AG09319 (cell line): ENCODE data around the gene SREBF1.

Source experiments
- DNase-seq: peaks from one replicate; pipeline ENCODE4 v3.0.0-alpha.2; 2010; ENCODE audit warnings: low read depth; ENCODE audit errors: extremely low read depth
- TF ChIP-seq, protein P1 (sequence below): IDR thresholded peaks from 2 replicates; pipeline ENCODE4 v1.5.1; 2011; ENCODE audit warnings: low read depth, mild to moderate bottlenecking, inconsistent platforms, low read length, moderate library complexity

Gene SREBF1

DNA sequence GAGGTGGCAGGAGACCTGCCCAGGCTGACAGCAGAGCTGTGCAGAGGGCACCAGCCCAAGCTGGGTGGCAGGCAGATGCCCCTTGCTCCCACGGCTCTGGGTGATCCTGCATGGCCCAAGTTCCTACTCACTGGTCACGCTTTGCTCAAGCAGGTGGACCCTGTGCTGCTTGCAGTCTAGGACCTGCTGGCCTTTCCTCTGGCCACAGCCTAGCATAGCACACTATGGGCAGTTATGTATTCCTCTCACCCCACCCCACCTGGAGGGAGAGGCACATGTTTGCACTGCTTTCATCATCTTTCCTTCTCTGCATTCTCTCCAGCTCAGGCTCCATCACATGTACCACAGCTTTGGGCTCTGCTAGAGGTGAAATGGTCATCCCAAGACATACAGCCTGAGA is 19.6 kb upstream of the SREBF1 start:
- no peak for DNase-seq
- TF ChIP-seq, protein P1, sequence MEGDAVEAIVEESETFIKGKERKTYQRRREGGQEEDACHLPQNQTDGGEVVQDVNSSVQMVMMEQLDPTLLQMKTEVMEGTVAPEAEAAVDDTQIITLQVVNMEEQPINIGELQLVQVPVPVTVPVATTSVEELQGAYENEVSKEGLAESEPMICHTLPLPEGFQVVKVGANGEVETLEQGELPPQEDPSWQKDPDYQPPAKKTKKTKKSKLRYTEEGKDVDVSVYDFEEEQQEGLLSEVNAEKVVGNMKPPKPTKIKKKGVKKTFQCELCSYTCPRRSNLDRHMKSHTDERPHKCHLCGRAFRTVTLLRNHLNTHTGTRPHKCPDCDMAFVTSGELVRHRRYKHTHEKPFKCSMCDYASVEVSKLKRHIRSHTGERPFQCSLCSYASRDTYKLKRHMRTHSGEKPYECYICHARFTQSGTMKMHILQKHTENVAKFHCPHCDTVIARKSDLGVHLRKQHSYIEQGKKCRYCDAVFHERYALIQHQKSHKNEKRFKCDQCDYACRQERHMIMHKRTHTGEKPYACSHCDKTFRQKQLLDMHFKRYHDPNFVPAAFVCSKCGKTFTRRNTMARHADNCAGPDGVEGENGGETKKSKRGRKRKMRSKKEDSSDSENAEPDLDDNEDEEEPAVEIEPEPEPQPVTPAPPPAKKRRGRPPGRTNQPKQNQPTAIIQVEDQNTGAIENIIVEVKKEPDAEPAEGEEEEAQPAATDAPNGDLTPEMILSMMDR: no peak

GRCh38 chr17:17855976-17856375 is 19.2 kb upstream of the SREBF1 start:
- DNase-seq: no peak
- TF ChIP-seq, protein P1: no peak

GRCh38 chr17:17853811-17854447 is 17.1 kb upstream of the SREBF1 start:
- no peak for DNase-seq
- TF ChIP-seq, protein P1: no peak

DNA sequence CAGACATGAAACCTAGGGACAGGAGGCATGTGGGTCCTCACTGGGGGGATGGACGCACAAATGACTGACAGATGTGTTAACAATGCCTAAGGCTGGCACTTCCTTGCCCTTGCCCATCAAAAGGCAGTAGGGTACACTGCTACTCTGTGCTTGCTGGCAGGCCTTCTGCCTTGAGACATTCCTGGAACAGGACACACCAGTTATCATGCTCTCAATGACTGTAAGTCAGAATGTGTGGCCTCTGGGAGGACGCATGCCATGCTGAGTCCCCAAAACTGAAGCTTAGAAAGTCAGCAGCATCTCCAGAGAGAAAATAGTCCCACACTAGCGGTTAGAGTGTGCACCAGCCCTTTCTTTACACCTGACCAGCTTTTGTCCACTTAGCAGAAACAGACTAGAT is 16.1 kb upstream of the SREBF1 start:
- TF ChIP-seq, protein P1: no peak
- no peak for DNase-seq

GRCh38 chr17:17851103-17852002 is 14.6 kb upstream of the SREBF1 start:
- TF ChIP-seq, protein P1: no peak
- no peak for DNase-seq

GRCh38 chr17:17849845-17850373 is 13.1 kb upstream of the SREBF1 start:
- DNase-seq: no peak

More at GRCh38 chr17:17849845-17850373, 13.1 kb upstream of the SREBF1 start:
- TF ChIP-seq, protein P1: peak; percentile 26
